GM21576 (cell line): ENCODE results near the gene ALPK1.
"Not testable (repeated sequence)": the region's sequence is repeated elsewhere in the genome, so short reads cannot be mapped to it uniquely, and the experiment has no call there.

Experiments used
- ATAC-seq: cut with Tn5 transposase; IDR thresholded peaks from one replicate; pipeline ENCODE4 v1.9.1; 2021; ENCODE audit warnings: mild to moderate bottlenecking, moderate library complexity; ENCODE audit not compliant: unreplicated experiment

ALPK1 gene

GRCh38 chr4:112448306-112449132, 151.3 kb downstream of the ALPK1 start:
- ATAC-seq = no peak

- ATAC-seq = no peak
These were observed 152.5 kb downstream of the ALPK1 start for GRCh38 chr4:112449708-112450107.

- no peak for ATAC-seq
These were observed 153.9 kb downstream of the ALPK1 start for GRCh38 chr4:112451104-112451503.

DNA sequence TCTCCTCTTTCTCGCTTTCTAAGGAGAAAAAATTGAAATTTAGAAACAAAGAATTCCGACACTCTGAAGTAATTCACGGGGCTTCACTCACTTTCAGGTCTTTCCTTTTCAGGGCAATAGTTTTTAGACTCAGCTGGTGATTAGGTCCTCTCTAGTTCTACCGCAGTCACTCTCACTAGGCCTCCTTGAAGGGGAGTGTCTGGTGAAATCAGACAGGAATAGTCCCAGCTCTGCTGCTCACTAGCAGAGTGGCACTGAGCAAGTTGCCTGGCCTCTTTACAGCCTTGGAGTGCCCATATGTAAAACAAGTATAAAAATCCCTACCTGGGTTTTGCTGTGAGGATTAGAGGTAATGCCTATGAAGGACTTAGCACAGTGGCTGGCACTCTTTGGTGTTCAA, 154.7 kb downstream of the ALPK1 start:
- ATAC-seq = no peak

DNA sequence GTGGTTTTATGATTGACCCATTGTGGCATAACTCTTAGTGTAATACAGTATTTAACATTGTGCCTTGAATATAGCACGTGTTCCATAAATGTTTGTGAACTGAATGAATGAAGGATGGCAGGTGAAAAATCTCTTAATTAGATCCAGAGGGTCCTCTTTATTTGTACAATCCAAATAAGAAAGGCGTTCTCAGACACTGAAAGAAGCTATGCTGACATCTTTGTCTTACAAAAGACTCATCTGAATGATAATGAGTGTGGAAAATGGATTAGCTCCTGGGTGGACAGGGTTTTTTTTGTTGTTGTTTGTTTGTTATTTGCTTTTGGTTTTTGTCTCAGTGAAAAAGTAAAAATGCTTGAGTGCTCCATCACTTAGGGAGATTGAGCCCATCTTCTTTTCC, 156.2 kb downstream of the ALPK1 start:
- ATAC-seq = no peak

DNA sequence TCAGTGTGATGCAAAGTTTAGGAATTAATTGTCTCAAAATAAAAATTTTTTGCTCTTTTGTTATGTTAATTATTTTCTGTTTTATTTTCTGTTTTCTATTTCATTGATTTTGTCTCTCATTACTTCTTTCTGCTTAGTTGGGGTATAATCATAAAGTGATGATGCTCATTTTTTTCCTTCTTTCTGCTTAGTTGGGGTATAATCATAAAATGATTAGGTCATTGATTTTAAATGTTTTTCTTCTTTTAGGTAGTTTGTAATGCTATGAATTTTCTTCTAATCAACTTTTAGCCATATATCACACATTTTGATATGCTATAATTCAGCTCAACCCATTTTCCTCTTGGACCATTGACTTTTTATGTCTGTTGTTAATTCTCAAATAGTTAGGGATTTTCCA, 175.1 kb downstream of the ALPK1 start:
- ATAC-seq = no peak

DNA sequence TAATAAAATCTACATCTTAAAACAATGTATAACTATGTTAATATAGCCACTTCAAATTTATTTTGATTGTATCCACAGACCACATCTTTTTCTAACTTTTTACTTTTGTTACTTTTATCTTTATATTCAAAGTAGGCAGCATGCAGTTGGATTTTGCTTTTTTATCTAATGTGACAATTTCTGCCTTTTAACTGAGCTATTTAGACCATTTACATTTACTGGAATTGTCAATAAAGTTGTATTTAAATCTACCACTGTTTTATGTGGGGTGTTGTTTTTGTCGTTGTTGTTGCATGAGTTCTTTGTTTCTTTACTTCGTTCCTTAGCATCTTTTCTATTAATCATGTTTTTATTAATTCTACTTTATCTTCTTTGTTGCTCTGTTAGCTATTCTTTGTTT, 176.8 kb downstream of the ALPK1 start:
- no peak for ATAC-seq

DNA sequence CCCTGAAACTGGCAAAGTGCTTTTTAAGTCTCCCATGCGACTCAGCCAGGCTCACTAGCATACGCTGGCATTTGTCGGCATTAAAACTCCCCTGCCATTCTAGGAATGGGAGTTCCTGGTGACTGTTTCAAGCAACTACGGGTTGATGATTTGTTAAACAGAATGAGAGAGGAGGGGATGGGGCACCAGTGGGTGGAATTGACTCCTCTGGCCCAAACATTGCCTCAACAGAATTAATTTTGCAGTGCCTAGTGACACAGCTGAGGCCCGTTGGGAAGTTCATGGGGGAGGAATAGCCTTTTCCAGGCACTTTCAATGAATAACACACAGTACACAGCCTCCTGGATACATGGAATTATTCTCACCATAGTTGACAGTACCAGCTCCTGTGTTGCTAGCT, 188.8 kb downstream of the ALPK1 start:
- ATAC-seq = no peak

DNA sequence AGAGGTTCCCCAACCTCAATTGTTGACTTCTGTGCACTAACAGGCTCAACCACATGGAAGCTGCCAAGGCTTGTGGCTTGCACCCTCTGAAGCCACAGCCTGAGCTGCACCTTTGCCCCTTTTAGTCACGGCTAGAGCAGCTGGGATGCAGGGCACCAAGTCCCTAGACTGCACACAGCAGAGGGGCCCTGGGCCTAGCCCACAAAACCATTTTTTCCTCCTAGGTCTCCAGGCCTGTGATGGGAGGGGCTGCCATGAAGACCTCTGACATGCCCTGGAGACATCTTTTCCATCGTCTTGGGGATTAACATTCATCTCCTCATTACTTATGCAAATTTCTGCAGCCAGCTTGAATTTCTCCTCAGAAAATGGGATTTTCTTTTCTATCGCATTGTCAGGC, 193.6 kb downstream of the ALPK1 start:
- not testable (repeated sequence) for ATAC-seq
